Glutamatergic neuron (in vitro differentiated cells): ENCODE data around the gene OTX2. TPM values are rescaled to one million over a fixed set of nuclear protein-coding genes. Genes with fewer than 3 reads are reported as not detected.

Experiments used
- DNase-seq: peaks from one replicate; pipeline ENCODE4 v3.0.0; 2022
- H3K27ac Mint-ChIP-seq: one replicate; pipeline ENCODE4 v1.8.0; 2020; ENCODE audit warnings: mild to moderate bottlenecking, mixed read lengths, inconsistent platforms; ENCODE audit not compliant: unreplicated experiment
- H3K27me3 Mint-ChIP-seq: one replicate; pipeline ENCODE4 v1.8.0; 2020; ENCODE audit warnings: mild to moderate bottlenecking, moderate library complexity, mixed read lengths, inconsistent platforms; ENCODE audit not compliant: unreplicated experiment
- H3K36me3 Mint-ChIP-seq: one replicate; pipeline ENCODE4 v1.8.0; 2020; ENCODE audit warnings: mild to moderate bottlenecking, mixed read lengths, inconsistent platforms; ENCODE audit not compliant: unreplicated experiment
- H3K4me1 Mint-ChIP-seq: one replicate; pipeline ENCODE4 v1.8.0; 2020; ENCODE audit warnings: mild to moderate bottlenecking, low read depth, mixed read lengths, inconsistent platforms; ENCODE audit not compliant: unreplicated experiment
- H3K4me3 Mint-ChIP-seq: one replicate; pipeline ENCODE4 v1.8.0; 2020; ENCODE audit warnings: mild to moderate bottlenecking, mixed read lengths, inconsistent platforms; ENCODE audit not compliant: unreplicated experiment
- H3K9me3 Mint-ChIP-seq: one replicate; pipeline ENCODE4 v1.8.0; 2020; ENCODE audit warnings: mild to moderate bottlenecking, moderate library complexity, mixed read lengths, inconsistent platforms; ENCODE audit not compliant: unreplicated experiment
- total RNA-seq: library from RNA; stranded (reverse); fragmentation: NEBNext Ultra II Directional; extraction: Animal tissue kit (Norgen Biotek cat#: 25700); gene quantifications from one replicate; pipeline ENCODE4 v1.2.1, GENCODE V29; 2021; ENCODE audit not compliant: unreplicated experiment
- TF ChIP-seq, protein P1 (sequence below): fragments of 200-600 bp; sonication (generic); IDR thresholded peaks from one replicate; pipeline ENCODE4 v1.5.0; 2021; ENCODE audit not compliant: partially characterized antibody, unreplicated experiment

The OTX2 gene
- total RNA-seq, 1 donor from 2014 or later, result 18.8 TPM

DNA sequence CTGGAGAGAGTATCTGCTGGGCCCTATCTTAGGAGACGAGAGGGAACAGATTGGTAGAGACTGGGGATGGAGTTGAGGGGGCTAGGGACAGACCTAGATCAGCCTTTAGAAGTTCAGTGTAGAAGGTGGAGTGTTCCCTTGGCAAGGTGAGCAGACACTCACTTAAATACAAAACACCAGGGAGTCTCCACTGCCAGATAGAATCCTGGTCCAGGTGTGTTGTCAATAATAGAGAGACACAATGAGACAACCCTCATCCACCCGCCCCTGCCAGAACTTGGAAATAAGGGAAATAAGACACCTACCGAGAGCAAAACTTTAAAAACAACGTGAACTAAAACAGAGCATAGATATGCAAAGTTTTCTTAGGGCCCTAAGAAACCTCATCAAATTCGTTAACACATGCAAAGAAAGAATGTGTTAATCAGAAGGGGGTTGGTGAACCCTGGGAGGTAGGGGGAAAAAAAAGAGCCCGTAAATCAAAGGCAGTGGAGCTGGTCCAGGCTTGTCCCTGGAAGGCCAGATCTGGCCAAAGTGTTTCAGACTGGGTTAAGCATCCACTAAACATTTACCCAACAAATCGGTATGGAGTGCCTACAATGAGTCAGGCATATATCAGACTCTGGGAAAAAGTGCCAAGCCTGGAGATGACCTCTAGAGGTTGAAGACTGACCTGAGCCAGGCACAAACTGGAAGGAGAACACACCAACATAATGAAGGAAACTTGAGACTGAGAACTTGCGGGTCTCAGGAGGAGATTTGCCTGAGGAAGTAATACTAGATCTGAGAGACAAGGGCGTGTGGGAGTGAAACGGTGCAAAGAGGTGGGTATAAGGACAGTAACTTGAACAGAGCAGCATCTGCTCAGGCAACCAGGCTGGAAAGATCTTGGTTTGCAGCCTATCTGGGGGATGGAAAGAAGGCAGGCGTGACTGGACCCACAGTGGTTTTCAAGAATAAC is 37.0 kb upstream of the OTX2 start:
- Mint-ChIP-seq H3K4me3 (no peak overlapping the region), H3K9me3 (peaks cover 4% of the 10 kb centered on the region), H3K36me3 (no peaks in the 10 kb centered on the region), H3K4me1 (no peaks in the 10 kb centered on the region), H3K27me3 (peaks cover 18% of the 10 kb centered on the region), H3K27ac (no peak overlapping the region)
- DNase-seq, result no peak
- TF ChIP-seq, protein P1, sequence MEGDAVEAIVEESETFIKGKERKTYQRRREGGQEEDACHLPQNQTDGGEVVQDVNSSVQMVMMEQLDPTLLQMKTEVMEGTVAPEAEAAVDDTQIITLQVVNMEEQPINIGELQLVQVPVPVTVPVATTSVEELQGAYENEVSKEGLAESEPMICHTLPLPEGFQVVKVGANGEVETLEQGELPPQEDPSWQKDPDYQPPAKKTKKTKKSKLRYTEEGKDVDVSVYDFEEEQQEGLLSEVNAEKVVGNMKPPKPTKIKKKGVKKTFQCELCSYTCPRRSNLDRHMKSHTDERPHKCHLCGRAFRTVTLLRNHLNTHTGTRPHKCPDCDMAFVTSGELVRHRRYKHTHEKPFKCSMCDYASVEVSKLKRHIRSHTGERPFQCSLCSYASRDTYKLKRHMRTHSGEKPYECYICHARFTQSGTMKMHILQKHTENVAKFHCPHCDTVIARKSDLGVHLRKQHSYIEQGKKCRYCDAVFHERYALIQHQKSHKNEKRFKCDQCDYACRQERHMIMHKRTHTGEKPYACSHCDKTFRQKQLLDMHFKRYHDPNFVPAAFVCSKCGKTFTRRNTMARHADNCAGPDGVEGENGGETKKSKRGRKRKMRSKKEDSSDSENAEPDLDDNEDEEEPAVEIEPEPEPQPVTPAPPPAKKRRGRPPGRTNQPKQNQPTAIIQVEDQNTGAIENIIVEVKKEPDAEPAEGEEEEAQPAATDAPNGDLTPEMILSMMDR, result no peak

DNA sequence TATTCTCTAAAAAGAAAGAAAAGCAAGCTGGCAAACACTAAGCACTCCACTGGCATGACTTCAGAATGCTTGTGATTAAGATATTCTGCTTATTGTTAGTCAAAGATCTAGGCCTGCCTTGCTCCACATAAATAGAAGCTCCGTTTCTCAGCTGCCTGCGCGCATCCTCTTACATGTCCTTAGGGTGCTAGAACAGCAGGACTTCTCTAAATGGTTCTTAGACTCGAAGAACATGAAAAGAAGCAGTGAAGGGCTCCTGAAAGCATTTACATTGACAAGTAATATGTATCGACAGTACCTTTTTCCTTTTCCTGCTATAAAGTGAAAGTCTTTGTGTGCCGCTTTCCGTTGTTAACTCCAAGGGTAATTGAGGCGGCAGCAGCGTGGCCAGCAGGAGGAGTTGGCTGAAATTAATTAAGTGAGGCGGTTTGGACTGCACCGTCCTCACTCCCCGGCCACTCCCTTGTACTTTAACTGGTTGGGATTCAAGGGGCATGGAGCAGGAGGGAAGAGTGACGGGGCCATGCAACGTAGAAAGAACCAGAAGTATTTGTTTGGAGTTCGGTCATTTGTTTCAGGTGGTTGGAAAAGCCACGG is 34.2 kb upstream of the OTX2 start:
- Mint-ChIP-seq H3K36me3 (no peaks in the 10 kb centered on the region), H3K27me3 (peaks cover 16% of the 10 kb centered on the region), H3K27ac (no peak overlapping the region), H3K4me3 (no peak overlapping the region), H3K4me1 (no peaks in the 10 kb centered on the region), H3K9me3 (no peaks in the 10 kb centered on the region)
- no peak for DNase-seq
- TF ChIP-seq, protein P1, result no peak

DNA sequence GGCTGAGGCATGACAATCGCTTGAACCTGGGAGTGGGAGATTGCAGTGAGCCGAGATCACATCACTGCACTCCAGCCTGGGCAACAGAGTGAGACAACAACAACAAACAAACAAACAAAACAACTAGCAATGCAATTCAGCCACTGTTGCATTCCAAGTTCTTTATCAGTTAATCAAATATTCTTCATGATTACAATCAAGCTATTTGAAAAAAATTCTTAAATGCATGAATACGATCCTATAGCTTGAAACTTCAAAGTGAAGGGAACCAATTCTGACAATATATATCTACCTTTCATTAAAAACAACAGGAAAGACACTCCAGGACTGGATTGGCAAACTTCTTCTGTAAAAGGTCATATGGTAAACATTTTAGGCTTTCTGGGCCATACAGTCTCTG is 31.3 kb upstream of the OTX2 start:
- H3K27ac Mint-ChIP-seq, result no peak overlapping the region
- H3K4me1 Mint-ChIP-seq, result no peaks in the 10 kb centered on the region
- H3K9me3 Mint-ChIP-seq, result no peaks in the 10 kb centered on the region
- peaks cover 9% of the 10 kb centered on the region for H3K27me3 Mint-ChIP-seq
- TF ChIP-seq, protein P1, result no peak
- DNase-seq, result no peak
- H3K36me3 Mint-ChIP-seq, result no peaks in the 10 kb centered on the region
- no peak overlapping the region for H3K4me3 Mint-ChIP-seq

DNA sequence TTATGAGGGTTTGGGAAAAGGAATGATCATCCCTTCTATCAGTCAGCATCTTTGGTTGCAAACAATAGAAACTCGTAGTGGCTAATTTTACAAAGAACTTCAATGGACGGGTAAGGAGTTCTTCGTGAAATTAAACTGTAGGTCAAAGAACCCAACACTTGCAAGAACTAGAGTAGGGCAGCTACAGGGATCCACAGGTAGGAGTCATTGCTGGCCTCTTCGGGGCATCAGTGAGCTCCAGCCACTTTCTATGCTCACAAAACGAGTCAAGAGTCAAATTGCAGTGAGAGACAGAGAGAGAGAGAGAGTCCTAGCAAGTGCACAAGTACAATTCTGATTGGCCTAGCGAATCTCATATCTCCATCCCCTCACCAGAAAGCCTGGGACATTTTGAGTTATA is 29.9 kb upstream of the OTX2 start:
- DNase-seq, result no peak
- TF ChIP-seq, protein P1, result no peak
- H3K36me3 Mint-ChIP-seq, result no peaks in the 10 kb centered on the region
- H3K4me3 Mint-ChIP-seq, result no peak overlapping the region
- H3K9me3 Mint-ChIP-seq, result no peaks in the 10 kb centered on the region
- H3K27me3 Mint-ChIP-seq, result peaks cover 1% of the 10 kb centered on the region
- no peaks in the 10 kb centered on the region for H3K4me1 Mint-ChIP-seq
- H3K27ac Mint-ChIP-seq, result no peak overlapping the region

DNA sequence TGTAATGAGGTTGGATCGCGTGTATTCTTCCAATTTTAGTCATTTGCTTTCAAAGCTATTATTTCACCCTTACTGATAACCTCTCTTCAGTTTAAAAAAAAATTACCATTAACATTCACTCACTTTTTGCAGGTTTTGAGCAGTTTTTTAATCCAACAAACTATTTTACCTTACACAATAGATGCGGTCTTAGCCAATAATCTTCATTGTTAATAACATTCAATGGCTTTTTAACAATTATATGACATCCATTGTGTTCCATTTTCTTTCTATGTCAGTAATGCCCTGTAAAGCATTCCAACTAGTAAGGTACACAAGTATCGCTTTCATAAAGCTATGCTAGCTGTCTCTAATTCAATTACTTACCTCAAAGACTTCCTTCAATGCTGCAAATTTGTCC is 18.9 kb upstream of the OTX2 start:
- no peak overlapping the region for H3K27ac Mint-ChIP-seq
- TF ChIP-seq, protein P1, result no peak
- no peaks in the 10 kb centered on the region for H3K4me1 Mint-ChIP-seq
- no peaks in the 10 kb centered on the region for H3K9me3 Mint-ChIP-seq
- no peaks in the 10 kb centered on the region for H3K36me3 Mint-ChIP-seq
- no peak overlapping the region for H3K4me3 Mint-ChIP-seq
- DNase-seq, result no peak
- no peaks in the 10 kb centered on the region for H3K27me3 Mint-ChIP-seq
